Suprapubic skin (tissue), 3 donors: ENCODE measurements around the gene CADM1.

Experiments used
- CTCF ChIP-seq, 2 donors: fragments of 200-600 bp in 1 of 2; fragments of 450-650 bp in 1 of 2; sonication (generic) in 1 of 2; IDR thresholded peaks; one replicate each; pipeline ENCODE4 v1.5.1; 2016 to 2019; ENCODE audit warnings: antibody characterized with exemption in 2 of 2, mild to moderate bottlenecking in 1 of 2, moderate library complexity in 1 of 2
- POLR2A ChIP-seq, 2 donors: fragments of 450-650 bp; IDR thresholded peaks; one replicate each; pipeline ENCODE4 v1.6.1; 2017; ENCODE audit warnings: antibody characterized with exemption in 2 of 2, mild to moderate bottlenecking in 2 of 2, moderate library complexity in 2 of 2

- no peak for TF ChIP-seq CTCF (IDR thresholded peaks at IDR 0.05)
- no peak for TF ChIP-seq POLR2A (IDR thresholded peaks at IDR 0.05)
Measured at GRCh38 chr11:115452241-115452640, 52.0 kb downstream of the CADM1 start.
